ENCODE results near the gene MYRIP.

The MYRIP gene

GRCh38 chr3:40179016-40179415 is 369.6 kb downstream of the MYRIP start:
- H3F3A ChIP-seq (ENCODE audit: insufficient read depth, low read length) = no peaks in the 10 kb centered on the region
- H3K4me1 ChIP-seq (ENCODE audit: insufficient read depth, low read length, severe bottlenecking) = no peaks in the 10 kb centered on the region
- no peak overlapping the region for H3K27ac ChIP-seq (ENCODE audit: low read depth, low read length, poor library complexity, severe bottlenecking)
- H3K9me2 ChIP-seq (ENCODE audit: low read depth, low read length) = no peaks in the 10 kb centered on the region
- no peak overlapping the region for H2AFZ ChIP-seq (ENCODE audit: low read length)
- no peaks in the 10 kb centered on the region for H4K20me1 ChIP-seq (ENCODE audit: insufficient read depth, low read length)
- H3K9ac ChIP-seq (ENCODE audit: low read length) = no peak overlapping the region
- no peak overlapping the region for H3K4me3 ChIP-seq (ENCODE audit: low read depth, low read length, poor library complexity, severe bottlenecking)
- no peaks in the 10 kb centered on the region for H3K36me3 ChIP-seq (ENCODE audit: insufficient read depth, low read length)
- TF ChIP-seq, protein P1, sequence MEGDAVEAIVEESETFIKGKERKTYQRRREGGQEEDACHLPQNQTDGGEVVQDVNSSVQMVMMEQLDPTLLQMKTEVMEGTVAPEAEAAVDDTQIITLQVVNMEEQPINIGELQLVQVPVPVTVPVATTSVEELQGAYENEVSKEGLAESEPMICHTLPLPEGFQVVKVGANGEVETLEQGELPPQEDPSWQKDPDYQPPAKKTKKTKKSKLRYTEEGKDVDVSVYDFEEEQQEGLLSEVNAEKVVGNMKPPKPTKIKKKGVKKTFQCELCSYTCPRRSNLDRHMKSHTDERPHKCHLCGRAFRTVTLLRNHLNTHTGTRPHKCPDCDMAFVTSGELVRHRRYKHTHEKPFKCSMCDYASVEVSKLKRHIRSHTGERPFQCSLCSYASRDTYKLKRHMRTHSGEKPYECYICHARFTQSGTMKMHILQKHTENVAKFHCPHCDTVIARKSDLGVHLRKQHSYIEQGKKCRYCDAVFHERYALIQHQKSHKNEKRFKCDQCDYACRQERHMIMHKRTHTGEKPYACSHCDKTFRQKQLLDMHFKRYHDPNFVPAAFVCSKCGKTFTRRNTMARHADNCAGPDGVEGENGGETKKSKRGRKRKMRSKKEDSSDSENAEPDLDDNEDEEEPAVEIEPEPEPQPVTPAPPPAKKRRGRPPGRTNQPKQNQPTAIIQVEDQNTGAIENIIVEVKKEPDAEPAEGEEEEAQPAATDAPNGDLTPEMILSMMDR (IDR thresholded peaks at IDR 0.05; ENCODE audit: low read length) = peak; percentile 64
- TF ChIP-seq EZH2 (IDR thresholded peaks at IDR 0.05; ENCODE audit: borderline replicate concordance, low read length) = no peak
- no peaks in the 10 kb centered on the region for H3K79me2 ChIP-seq (ENCODE audit: insufficient read depth, low read length)
- H3K27me3 ChIP-seq (ENCODE audit: insufficient read depth, low read length) = no peaks in the 10 kb centered on the region
- H3K4me2 ChIP-seq (ENCODE audit: low read length) = no peak overlapping the region
- no peaks in the 10 kb centered on the region for H3K9me3 ChIP-seq (ENCODE audit: low read length)

GRCh38 chr3:40181182-40181581 is 371.8 kb downstream of the MYRIP start:
- H3F3A ChIP-seq (ENCODE audit: insufficient read depth, low read length) = no peaks in the 10 kb centered on the region
- no peaks in the 10 kb centered on the region for H3K4me1 ChIP-seq (ENCODE audit: insufficient read depth, low read length, severe bottlenecking)
- no peaks in the 10 kb centered on the region for H4K20me1 ChIP-seq (ENCODE audit: insufficient read depth, low read length)
- no peaks in the 10 kb centered on the region for H3K36me3 ChIP-seq (ENCODE audit: insufficient read depth, low read length)
- no peak overlapping the region for H3K9ac ChIP-seq (ENCODE audit: low read length)
- no peak overlapping the region for H2AFZ ChIP-seq (ENCODE audit: low read length)
- H3K9me2 ChIP-seq (ENCODE audit: low read depth, low read length) = no peaks in the 10 kb centered on the region
- no peaks in the 10 kb centered on the region for H3K79me2 ChIP-seq (ENCODE audit: insufficient read depth, low read length)
- no peak overlapping the region for H3K4me2 ChIP-seq (ENCODE audit: low read length)
- TF ChIP-seq EZH2 (IDR thresholded peaks at IDR 0.05; ENCODE audit: borderline replicate concordance, low read length) = no peak
- TF ChIP-seq, protein P1 (IDR thresholded peaks at IDR 0.05; ENCODE audit: low read length) = no peak
- no peaks in the 10 kb centered on the region for H3K27me3 ChIP-seq (ENCODE audit: insufficient read depth, low read length)
- H3K4me3 ChIP-seq (ENCODE audit: low read depth, low read length, poor library complexity, severe bottlenecking) = no peak overlapping the region
- H3K27ac ChIP-seq (ENCODE audit: low read depth, low read length, poor library complexity, severe bottlenecking) = no peak overlapping the region
- H3K9me3 ChIP-seq (ENCODE audit: low read length) = no peaks in the 10 kb centered on the region

GRCh38 chr3:40185029-40185695 is 375.8 kb downstream of the MYRIP start:
- no peaks in the 10 kb centered on the region for H3F3A ChIP-seq (ENCODE audit: insufficient read depth, low read length)
- H3K9ac ChIP-seq (ENCODE audit: low read length) = no peak overlapping the region
- H3K4me1 ChIP-seq (ENCODE audit: insufficient read depth, low read length, severe bottlenecking) = no peaks in the 10 kb centered on the region
- H2AFZ ChIP-seq (ENCODE audit: low read length) = no peak overlapping the region
- no peaks in the 10 kb centered on the region for H3K79me2 ChIP-seq (ENCODE audit: insufficient read depth, low read length)
- no peak overlapping the region for H3K4me3 ChIP-seq (ENCODE audit: low read depth, low read length, poor library complexity, severe bottlenecking)
- no peaks in the 10 kb centered on the region for H3K27me3 ChIP-seq (ENCODE audit: insufficient read depth, low read length)
- no peaks in the 10 kb centered on the region for H3K9me3 ChIP-seq (ENCODE audit: low read length)
- H3K9me2 ChIP-seq (ENCODE audit: low read depth, low read length) = no peaks in the 10 kb centered on the region
- H3K4me2 ChIP-seq (ENCODE audit: low read length) = no peak overlapping the region
- no peak for TF ChIP-seq EZH2 (IDR thresholded peaks at IDR 0.05; ENCODE audit: borderline replicate concordance, low read length)
- no peaks in the 10 kb centered on the region for H4K20me1 ChIP-seq (ENCODE audit: insufficient read depth, low read length)
- no peak overlapping the region for H3K27ac ChIP-seq (ENCODE audit: low read depth, low read length, poor library complexity, severe bottlenecking)
- H3K36me3 ChIP-seq (ENCODE audit: insufficient read depth, low read length) = no peaks in the 10 kb centered on the region

DNA sequence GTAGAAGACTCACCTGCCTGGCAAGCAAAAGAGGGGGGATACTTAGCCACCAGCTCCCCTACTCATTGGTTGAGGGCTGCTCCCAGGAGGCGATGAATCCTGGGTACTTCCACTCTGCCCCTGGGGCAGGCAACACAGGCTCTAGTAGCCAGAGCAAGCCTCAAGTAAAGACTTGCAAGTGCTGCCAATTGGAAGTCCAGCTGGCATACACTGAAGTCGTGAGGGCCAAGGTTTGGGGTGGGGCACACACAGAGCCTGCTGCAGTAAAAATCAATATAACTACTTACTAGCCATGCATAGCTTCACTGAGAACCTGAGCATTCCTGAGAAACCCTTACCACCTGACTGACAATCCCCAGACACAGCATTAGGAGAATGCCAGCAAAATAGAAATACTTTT is 377.1 kb downstream of the MYRIP start:
- TF ChIP-seq, protein P1 (IDR thresholded peaks at IDR 0.05; ENCODE audit: low read length) = no peak
- no peak for TF ChIP-seq EZH2 (IDR thresholded peaks at IDR 0.05; ENCODE audit: borderline replicate concordance, low read length)
- no peaks in the 10 kb centered on the region for H3K79me2 ChIP-seq (ENCODE audit: insufficient read depth, low read length)
- no peaks in the 10 kb centered on the region for H3F3A ChIP-seq (ENCODE audit: insufficient read depth, low read length)
- no peak overlapping the region for H3K9ac ChIP-seq (ENCODE audit: low read length)
- H3K4me2 ChIP-seq (ENCODE audit: low read length) = no peak overlapping the region
- no peaks in the 10 kb centered on the region for H3K4me1 ChIP-seq (ENCODE audit: insufficient read depth, low read length, severe bottlenecking)
- H4K20me1 ChIP-seq (ENCODE audit: insufficient read depth, low read length) = no peaks in the 10 kb centered on the region
- H3K27me3 ChIP-seq (ENCODE audit: insufficient read depth, low read length) = no peaks in the 10 kb centered on the region
- no peaks in the 10 kb centered on the region for H3K36me3 ChIP-seq (ENCODE audit: insufficient read depth, low read length)
- H3K9me2 ChIP-seq (ENCODE audit: low read depth, low read length) = no peaks in the 10 kb centered on the region
- no peaks in the 10 kb centered on the region for H3K9me3 ChIP-seq (ENCODE audit: low read length)
- no peak overlapping the region for H3K4me3 ChIP-seq (ENCODE audit: low read depth, low read length, poor library complexity, severe bottlenecking)
- H3K27ac ChIP-seq (ENCODE audit: low read depth, low read length, poor library complexity, severe bottlenecking) = no peak overlapping the region
- no peak overlapping the region for H2AFZ ChIP-seq (ENCODE audit: low read length)

All from OCI-LY1 (cell line).